Calu3 (cell line): ENCODE results near the gene C1orf198. TPM values are rescaled to one million over a fixed set of nuclear protein-coding genes. Genes with fewer than 3 reads are reported as not detected.

Experiments
- BruUV-seq: library from RNA; stranded (reverse); fragments of 400-500 nt; replicated peaks from 2 replicates; lab custom pipeline; 2021; lab: Mats Ljungman, UMichigan
- CTCF ChIA-PET: fragments of 300-600 bp; sonication (Branson Sonifier 250); formaldehyde crosslinking; loops from one replicate; lab custom pipeline; 2022; ENCODE audit warnings: antibody characterized with exemption; lab: Charles Lee
- DNase-seq: peaks from one replicate; pipeline ENCODE4 v3.0.0; 2022
- H3K27ac Mint-ChIP-seq: one replicate; pipeline ENCODE4 v1.8.0; 2022; ENCODE audit warnings: mixed read lengths; ENCODE audit not compliant: unreplicated experiment
- H3K27me3 Mint-ChIP-seq: one replicate; pipeline ENCODE4 v1.8.0; 2022; ENCODE audit warnings: mixed read lengths; ENCODE audit not compliant: unreplicated experiment
- H3K36me3 Mint-ChIP-seq: one replicate; pipeline ENCODE4 v1.8.0; 2022; ENCODE audit warnings: mild to moderate bottlenecking, moderate library complexity, mixed read lengths; ENCODE audit not compliant: insufficient read depth, unreplicated experiment
- H3K4me1 Mint-ChIP-seq: one replicate; pipeline ENCODE4 v1.8.0; 2022; ENCODE audit warnings: mild to moderate bottlenecking, low read depth, mixed read lengths; ENCODE audit not compliant: unreplicated experiment
- H3K4me3 Mint-ChIP-seq: one replicate; pipeline ENCODE4 v1.8.0; 2022; ENCODE audit warnings: mild to moderate bottlenecking, low read depth, moderate library complexity, mixed read lengths; ENCODE audit not compliant: unreplicated experiment
- H3K9me3 Mint-ChIP-seq: one replicate; pipeline ENCODE4 v1.8.0; 2022; ENCODE audit warnings: low read depth, mixed read lengths; ENCODE audit not compliant: unreplicated experiment
- intact Hi-C: fragments of 100-400 bp; cut with micrococcal nuclease; formaldehyde crosslinking; loops from one replicate; pipeline ENCODE4 v1.10.0; 2022; ENCODE audit not compliant: unreplicated experiment
- total RNA-seq: library from RNA; stranded (reverse); gene quantifications from 2 replicates; pipeline ENCODE4 v1.2.3, GENCODE V29; 2022
- TF ChIP-seq, protein P1 (sequence below): fragments of 200-600 bp; IDR thresholded peaks from one replicate; pipeline ENCODE4 v1.8.0; 2022; ENCODE audit warnings: antibody characterized with exemption; ENCODE audit not compliant: unreplicated experiment

The C1orf198 gene
- total RNA-seq, 1 experiment from 2014 or later: 80.4 TPM

DNA sequence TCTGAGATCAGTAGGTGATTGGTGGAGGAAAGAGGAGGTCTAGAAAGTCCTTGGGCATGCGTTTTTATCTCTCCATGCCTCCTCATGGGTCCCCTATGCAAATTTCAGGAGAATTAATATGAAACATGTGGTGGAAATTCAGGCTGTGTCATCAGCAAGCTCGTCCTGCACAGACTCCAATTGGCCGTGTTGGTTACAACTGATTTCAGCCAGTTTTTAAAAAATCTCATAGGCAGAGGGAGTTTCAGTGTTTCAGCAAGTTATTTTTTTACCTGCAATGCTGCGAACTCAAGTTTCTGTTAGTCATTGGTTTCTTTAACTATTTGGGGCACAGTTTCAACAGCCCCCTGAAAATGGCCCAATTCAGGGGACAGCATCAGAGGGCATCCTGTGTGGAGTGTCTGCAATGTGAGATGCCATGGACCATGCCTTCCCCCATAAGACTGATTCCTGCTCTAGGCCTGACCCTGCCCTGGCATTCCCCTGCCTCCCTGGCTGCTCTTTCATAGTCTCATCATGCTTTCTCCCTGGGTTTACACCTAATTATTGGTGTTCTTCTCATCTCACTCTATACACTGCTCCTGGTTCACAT is 59.9 kb downstream of the C1orf198 start:
- H3K4me1 Mint-ChIP-seq: no peaks in the 10 kb centered on the region
- H3K27ac Mint-ChIP-seq: no peak overlapping the region
- no peak overlapping the region for H3K4me3 Mint-ChIP-seq
- no TSS peak for BruUV-seq
- DNase-seq: no peak
- H3K36me3 Mint-ChIP-seq: no peaks in the 10 kb centered on the region
- CTCF ChIA-PET: no interaction called here
- intact Hi-C loops: no loop called here
- no peaks in the 10 kb centered on the region for H3K27me3 Mint-ChIP-seq
- H3K9me3 Mint-ChIP-seq: peaks cover 11% of the 10 kb centered on the region
- TF ChIP-seq, protein P1, sequence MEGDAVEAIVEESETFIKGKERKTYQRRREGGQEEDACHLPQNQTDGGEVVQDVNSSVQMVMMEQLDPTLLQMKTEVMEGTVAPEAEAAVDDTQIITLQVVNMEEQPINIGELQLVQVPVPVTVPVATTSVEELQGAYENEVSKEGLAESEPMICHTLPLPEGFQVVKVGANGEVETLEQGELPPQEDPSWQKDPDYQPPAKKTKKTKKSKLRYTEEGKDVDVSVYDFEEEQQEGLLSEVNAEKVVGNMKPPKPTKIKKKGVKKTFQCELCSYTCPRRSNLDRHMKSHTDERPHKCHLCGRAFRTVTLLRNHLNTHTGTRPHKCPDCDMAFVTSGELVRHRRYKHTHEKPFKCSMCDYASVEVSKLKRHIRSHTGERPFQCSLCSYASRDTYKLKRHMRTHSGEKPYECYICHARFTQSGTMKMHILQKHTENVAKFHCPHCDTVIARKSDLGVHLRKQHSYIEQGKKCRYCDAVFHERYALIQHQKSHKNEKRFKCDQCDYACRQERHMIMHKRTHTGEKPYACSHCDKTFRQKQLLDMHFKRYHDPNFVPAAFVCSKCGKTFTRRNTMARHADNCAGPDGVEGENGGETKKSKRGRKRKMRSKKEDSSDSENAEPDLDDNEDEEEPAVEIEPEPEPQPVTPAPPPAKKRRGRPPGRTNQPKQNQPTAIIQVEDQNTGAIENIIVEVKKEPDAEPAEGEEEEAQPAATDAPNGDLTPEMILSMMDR: no peak

DNA sequence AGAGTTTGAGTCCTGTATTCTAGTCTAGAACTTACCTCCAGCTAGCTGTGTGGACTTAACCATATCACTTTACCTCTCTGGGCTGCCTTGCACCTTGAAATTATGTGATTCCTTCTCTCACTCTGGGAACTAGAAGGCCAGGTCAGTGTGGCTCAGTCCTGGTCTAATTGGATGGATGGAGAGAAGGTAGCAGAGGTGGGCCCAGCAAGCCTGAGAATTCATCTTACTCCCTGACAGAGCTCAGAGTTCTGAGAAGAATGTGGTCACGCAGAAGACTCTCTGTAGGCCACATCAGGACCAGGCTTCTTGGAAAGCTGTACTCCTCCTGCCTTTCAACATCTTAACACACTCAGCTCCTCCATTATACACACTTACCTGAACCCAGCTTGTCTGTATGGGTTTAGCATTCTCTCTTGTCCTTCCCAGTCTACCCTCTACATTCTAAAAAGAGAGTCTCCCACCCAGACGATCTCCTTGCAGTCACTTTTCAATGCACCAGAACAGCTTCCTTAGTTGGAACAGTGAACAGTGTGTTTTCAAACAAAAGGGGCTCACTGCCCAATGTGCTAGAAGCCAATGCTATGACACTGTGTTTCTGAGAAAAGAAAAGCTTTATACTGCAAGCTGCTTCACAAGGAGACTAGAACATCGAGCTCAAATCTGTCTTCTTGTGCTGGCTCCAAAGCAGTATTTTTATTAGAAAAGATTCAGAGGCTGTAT is 60.6 kb downstream of the C1orf198 start:
- Mint-ChIP-seq H3K27me3 (no peaks in the 10 kb centered on the region), H3K9me3 (peaks cover 6% of the 10 kb centered on the region), H3K4me3 (no peak overlapping the region), H3K36me3 (no peaks in the 10 kb centered on the region), H3K27ac (no peak overlapping the region), H3K4me1 (no peaks in the 10 kb centered on the region)
- CTCF ChIA-PET: no interaction called here
- intact Hi-C loops: no loop called here
- BruUV-seq: no TSS peak
- TF ChIP-seq, protein P1: no peak
- no peak for DNase-seq

DNA sequence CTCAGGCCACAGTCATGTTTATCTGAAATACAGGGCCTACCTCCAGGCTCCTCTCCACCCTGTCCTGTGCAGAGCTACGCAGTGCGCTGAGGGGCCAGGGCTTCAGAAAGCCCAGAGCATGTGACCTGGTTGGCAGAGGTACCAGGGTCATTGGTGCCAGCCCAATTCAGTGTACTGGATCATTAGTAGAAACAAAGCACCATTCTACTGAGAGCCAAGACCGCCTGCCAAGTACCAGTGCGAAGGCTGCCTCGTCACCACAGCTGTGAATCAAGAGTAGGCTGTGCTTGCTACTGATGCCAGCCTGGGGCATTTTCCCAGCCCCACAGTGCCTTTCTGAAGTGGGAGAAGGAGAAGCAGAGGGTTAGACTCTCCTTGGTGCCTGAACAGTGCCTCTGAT is 61.3 kb downstream of the C1orf198 start:
- DNase-seq: no peak
- Mint-ChIP-seq H3K4me1 (no peaks in the 10 kb centered on the region), H3K9me3 (peaks cover 5% of the 10 kb centered on the region), H3K36me3 (no peaks in the 10 kb centered on the region), H3K27ac (no peak overlapping the region), H3K27me3 (no peaks in the 10 kb centered on the region), H3K4me3 (no peak overlapping the region)
- CTCF ChIA-PET: no interaction called here
- intact Hi-C loops: no loop called here
- TF ChIP-seq, protein P1: no peak
- no TSS peak for BruUV-seq

DNA sequence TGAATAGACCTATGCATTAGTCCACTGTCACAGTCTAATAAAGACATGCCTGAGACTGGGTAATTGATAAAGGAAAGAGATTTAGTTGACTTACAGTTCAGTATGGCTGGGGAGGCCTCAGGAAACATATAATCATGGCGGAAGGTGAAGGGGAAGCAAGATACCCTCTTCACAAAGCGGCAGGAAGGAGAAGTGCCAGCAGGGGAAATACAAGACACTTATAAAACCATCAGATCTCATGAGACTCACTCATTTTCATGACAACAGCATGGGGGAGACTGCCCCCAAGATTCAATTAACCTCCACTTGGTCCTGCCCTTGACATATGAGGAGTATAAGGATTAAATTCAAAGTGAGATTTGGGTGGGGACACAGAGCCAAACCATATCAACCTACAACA is 61.8 kb downstream of the C1orf198 start:
- intact Hi-C loops: no loop called here
- Mint-ChIP-seq H3K4me3 (no peak overlapping the region), H3K36me3 (no peaks in the 10 kb centered on the region), H3K4me1 (no peaks in the 10 kb centered on the region), H3K27me3 (no peaks in the 10 kb centered on the region), H3K9me3 (peaks cover 5% of the 10 kb centered on the region), H3K27ac (no peak overlapping the region)
- TF ChIP-seq, protein P1: no peak
- no peak for DNase-seq
- no TSS peak for BruUV-seq
- CTCF ChIA-PET: no interaction called here
